ENCODE data around the gene HMX1. TPM values are rescaled to one million over a fixed set of nuclear protein-coding genes. Genes with fewer than 3 reads are reported as not detected.

HMX1 gene
- total and polyA plus RNA-seq, 10 of the 15 experiments (the other 5 are each of a cell fraction or from before 2014, with no cell fraction given): not detected

GRCh38 chr4:8882239-8882638, 10.6 kb upstream of the HMX1 start:
- POLR2A ChIA-PET: no interaction called here
- no peak for FAIRE-seq
- DNase-seq (ENCODE audit: low read depth, low spot score): no peak
- no TSS peak for BruUV-seq (replicated peaks)
- Histone ChIP-seq H4K20me1 (ENCODE audit: control insufficient read depth, insufficient read depth) (no peaks in the 10 kb centered on the region), H3K4me3 (no peak overlapping the region), H3K4me1 (ENCODE audit: control insufficient read depth, insufficient read depth, low read length) (no peaks in the 10 kb centered on the region), H3K27me3 (replicated peaks in 1 of 2; ENCODE audit: control insufficient read depth in 2 of 2, insufficient read depth in 2 of 2, low read length in 1 of 2) (no peaks in the 10 kb centered on the region; a peak in 1 of 4 replicates), H2AFZ (ENCODE audit: control insufficient read depth, low read depth, low read length) (no peak overlapping the region), H3K79me2 (ENCODE audit: control insufficient read depth, insufficient read depth, low read length) (no peaks in the 10 kb centered on the region), H3K9me3 (replicated peaks; ENCODE audit: control insufficient read depth, insufficient read depth, low read length) (no peaks in the 10 kb centered on the region; the same call in 2 of the 3 replicates), H3K9ac (ENCODE audit: control insufficient read depth, insufficient read depth, low read length) (no peak overlapping the region), H3K4me2 (ENCODE audit: control insufficient read depth, insufficient read depth) (no peak overlapping the region), H3K27ac (ENCODE audit: control insufficient read depth, insufficient read depth) (no peak overlapping the region), H3K36me3 (ENCODE audit: control insufficient read depth in 2 of 2, insufficient read depth in 2 of 2, low read length in 1 of 2) (no peaks in the 10 kb centered on the region)
- SMC1A ChIA-PET (ENCODE audit: uncharacterized antibody, unreplicated experiment): no interaction called here
- ATAC-seq: no peak
- 31% methylated on average over 13 of the region's 14 CpGs for WGBS (ENCODE audit: insufficient coverage, insufficient replicate concordance, low lambda C conversion rate, missing lambda C conversion rate)
- in situ Hi-C loops (cut with MboI): no loop called here
- RAD21 ChIA-PET (ENCODE audit: unreplicated experiment): no interaction called here
- intact Hi-C loops (cut with micrococcal nuclease; ENCODE audit: unreplicated experiment): no loop called here
- TF ChIP-seq, protein P1, sequence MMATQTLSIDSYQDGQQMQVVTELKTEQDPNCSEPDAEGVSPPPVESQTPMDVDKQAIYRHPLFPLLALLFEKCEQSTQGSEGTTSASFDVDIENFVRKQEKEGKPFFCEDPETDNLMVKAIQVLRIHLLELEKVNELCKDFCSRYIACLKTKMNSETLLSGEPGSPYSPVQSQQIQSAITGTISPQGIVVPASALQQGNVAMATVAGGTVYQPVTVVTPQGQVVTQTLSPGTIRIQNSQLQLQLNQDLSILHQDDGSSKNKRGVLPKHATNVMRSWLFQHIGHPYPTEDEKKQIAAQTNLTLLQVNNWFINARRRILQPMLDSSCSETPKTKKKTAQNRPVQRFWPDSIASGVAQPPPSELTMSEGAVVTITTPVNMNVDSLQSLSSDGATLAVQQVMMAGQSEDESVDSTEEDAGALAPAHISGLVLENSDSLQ (IDR thresholded peaks at IDR 0.05): no peak
- TF ChIP-seq HDAC6 (IDR thresholded peaks at IDR 0.05; ENCODE audit: unreplicated experiment) (no peak), HDGF (IDR thresholded peaks at IDR 0.05) (no peak), YY1 (IDR thresholded peaks at IDR 0.05; ENCODE audit: low read depth, low read length) (no peak), IKZF1 (conservative IDR thresholded peaks at IDR 0.05) (no peak), SREBF1 (IDR thresholded peaks at IDR 0.05; ENCODE audit: low read length) (no peak), ZZZ3 (IDR thresholded peaks at IDR 0.05; ENCODE audit: control insufficient read depth, insufficient read length, low read depth) (no peak), CTCF (IDR thresholded peaks at IDR 0.05 in 2 of 3, conservative IDR thresholded peaks at IDR 0.05 in 1 of 3; ENCODE audit: control insufficient read depth in 2 of 3, extremely low read depth in 1 of 3, insufficient read depth in 1 of 3, low read depth in 3 of 3, low read length in 3 of 3) (no peak), RB1 (IDR thresholded peaks at IDR 0.05; ENCODE audit: borderline replicate concordance) (no peak), MEF2B (IDR thresholded peaks at IDR 0.05; ENCODE audit: partially characterized antibody, poor library complexity, severe bottlenecking) (no peak), EGR1 (IDR thresholded peaks at IDR 0.05; ENCODE audit: borderline replicate concordance in 1 of 2, low read depth in 2 of 2, low read length in 2 of 2) (no peak), BCL11A (IDR thresholded peaks at IDR 0.05; ENCODE audit: low read depth, low read length) (no peak)
- TF ChIP-seq, protein P2, sequence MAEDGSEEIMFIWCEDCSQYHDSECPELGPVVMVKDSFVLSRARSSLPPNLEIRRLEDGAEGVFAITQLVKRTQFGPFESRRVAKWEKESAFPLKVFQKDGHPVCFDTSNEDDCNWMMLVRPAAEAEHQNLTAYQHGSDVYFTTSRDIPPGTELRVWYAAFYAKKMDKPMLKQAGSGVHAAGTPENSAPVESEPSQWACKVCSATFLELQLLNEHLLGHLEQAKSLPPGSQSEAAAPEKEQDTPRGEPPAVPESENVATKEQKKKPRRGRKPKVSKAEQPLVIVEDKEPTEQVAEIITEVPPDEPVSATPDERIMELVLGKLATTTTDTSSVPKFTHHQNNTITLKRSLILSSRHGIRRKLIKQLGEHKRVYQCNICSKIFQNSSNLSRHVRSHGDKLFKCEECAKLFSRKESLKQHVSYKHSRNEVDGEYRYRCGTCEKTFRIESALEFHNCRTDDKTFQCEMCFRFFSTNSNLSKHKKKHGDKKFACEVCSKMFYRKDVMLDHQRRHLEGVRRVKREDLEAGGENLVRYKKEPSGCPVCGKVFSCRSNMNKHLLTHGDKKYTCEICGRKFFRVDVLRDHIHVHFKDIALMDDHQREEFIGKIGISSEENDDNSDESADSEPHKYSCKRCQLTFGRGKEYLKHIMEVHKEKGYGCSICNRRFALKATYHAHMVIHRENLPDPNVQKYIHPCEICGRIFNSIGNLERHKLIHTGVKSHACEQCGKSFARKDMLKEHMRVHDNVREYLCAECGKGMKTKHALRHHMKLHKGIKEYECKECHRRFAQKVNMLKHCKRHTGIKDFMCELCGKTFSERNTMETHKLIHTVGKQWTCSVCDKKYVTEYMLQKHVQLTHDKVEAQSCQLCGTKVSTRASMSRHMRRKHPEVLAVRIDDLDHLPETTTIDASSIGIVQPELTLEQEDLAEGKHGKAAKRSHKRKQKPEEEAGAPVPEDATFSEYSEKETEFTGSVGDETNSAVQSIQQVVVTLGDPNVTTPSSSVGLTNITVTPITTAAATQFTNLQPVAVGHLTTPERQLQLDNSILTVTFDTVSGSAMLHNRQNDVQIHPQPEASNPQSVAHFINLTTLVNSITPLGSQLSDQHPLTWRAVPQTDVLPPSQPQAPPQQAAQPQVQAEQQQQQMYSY (CRISPR knock-in tag; IDR thresholded peaks at IDR 0.05): no peak
- TF ChIP-seq, protein P3, sequence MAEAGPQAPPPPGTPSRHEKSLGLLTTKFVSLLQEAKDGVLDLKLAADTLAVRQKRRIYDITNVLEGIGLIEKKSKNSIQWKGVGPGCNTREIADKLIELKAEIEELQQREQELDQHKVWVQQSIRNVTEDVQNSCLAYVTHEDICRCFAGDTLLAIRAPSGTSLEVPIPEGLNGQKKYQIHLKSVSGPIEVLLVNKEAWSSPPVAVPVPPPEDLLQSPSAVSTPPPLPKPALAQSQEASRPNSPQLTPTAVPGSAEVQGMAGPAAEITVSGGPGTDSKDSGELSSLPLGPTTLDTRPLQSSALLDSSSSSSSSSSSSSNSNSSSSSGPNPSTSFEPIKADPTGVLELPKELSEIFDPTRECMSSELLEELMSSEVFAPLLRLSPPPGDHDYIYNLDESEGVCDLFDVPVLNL (IDR thresholded peaks at IDR 0.05; ENCODE audit: low read depth, low read length): no peak
- CTCF ChIA-PET: no interaction called here
